Measurements from ENCODE around the gene PMPCA. TPM values are rescaled to one million over a fixed set of nuclear protein-coding genes. Genes with fewer than 3 reads are reported as not detected.

The PMPCA gene
- total and polyA plus RNA-seq, 4 donors: 27.0 to 75.6 (median 41.6) TPM

- H3K4me1 ChIP-seq (ENCODE audit: control insufficient read depth in 4 of 4, insufficient read depth in 4 of 4, low read length in 3 of 4): peaks cover 5 to 13% (median 6%) of the 10 kb centered on the region in 4 donors
- 85% methylated on average over 43 of the region's 43 CpGs for WGBS
- no peak for DNase-seq (ENCODE audit: low spot score)
- peaks cover 0 to 1% (median 0%) of the 10 kb centered on the region in 4 donors for H3K36me3 ChIP-seq (ENCODE audit: control insufficient read depth in 4 of 4, insufficient read depth in 3 of 4, low read depth in 1 of 4, low read length in 3 of 4)
- no peaks in the 10 kb centered on the region for H3K9me3 ChIP-seq (ENCODE audit: control insufficient read depth in 4 of 4, low read length in 3 of 4)
- no peak overlapping the region for H3K4me3 ChIP-seq (ENCODE audit: low read depth in 1 of 3, low read length in 3 of 3)
- H3K27ac ChIP-seq (ENCODE audit: low read depth in 1 of 2, low read length in 2 of 2): peak overlapping the region; percentile 21 to 42
- H3K27me3 ChIP-seq (ENCODE audit: control insufficient read depth in 4 of 4, insufficient read depth in 4 of 4, low read length in 3 of 4): no peaks in the 10 kb centered on the region
- H3K9ac ChIP-seq (ENCODE audit: low read depth in 1 of 2, low read length in 2 of 2): no peak overlapping the region
- TF ChIP-seq RAD21 (IDR thresholded peaks at IDR 0.05) (no peak), HNF4G (IDR thresholded peaks at IDR 0.05) (no peak), YY1 (IDR thresholded peaks at IDR 0.05) (no peak), REST (IDR thresholded peaks at IDR 0.05) (no peak), HNF4A (conservative IDR thresholded peaks at IDR 0.05) (no peak), JUND (IDR thresholded peaks at IDR 0.05) (no peak), GABPA (IDR thresholded peaks at IDR 0.05 in 1 of 2, conservative IDR thresholded peaks at IDR 0.05 in 1 of 2) (no peak), SP1 (IDR thresholded peaks at IDR 0.05) (no peak), FOXA2 (IDR thresholded peaks at IDR 0.05) (no peak)
- TF ChIP-seq, protein P1, sequence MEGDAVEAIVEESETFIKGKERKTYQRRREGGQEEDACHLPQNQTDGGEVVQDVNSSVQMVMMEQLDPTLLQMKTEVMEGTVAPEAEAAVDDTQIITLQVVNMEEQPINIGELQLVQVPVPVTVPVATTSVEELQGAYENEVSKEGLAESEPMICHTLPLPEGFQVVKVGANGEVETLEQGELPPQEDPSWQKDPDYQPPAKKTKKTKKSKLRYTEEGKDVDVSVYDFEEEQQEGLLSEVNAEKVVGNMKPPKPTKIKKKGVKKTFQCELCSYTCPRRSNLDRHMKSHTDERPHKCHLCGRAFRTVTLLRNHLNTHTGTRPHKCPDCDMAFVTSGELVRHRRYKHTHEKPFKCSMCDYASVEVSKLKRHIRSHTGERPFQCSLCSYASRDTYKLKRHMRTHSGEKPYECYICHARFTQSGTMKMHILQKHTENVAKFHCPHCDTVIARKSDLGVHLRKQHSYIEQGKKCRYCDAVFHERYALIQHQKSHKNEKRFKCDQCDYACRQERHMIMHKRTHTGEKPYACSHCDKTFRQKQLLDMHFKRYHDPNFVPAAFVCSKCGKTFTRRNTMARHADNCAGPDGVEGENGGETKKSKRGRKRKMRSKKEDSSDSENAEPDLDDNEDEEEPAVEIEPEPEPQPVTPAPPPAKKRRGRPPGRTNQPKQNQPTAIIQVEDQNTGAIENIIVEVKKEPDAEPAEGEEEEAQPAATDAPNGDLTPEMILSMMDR (IDR thresholded peaks at IDR 0.05; ENCODE audit: low read depth, low read length, missing input control): no peak
- TF ChIP-seq, protein P2, sequence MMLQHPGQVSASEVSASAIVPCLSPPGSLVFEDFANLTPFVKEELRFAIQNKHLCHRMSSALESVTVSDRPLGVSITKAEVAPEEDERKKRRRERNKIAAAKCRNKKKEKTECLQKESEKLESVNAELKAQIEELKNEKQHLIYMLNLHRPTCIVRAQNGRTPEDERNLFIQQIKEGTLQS (IDR thresholded peaks at IDR 0.05): no peak
- TF ChIP-seq, protein P3, sequence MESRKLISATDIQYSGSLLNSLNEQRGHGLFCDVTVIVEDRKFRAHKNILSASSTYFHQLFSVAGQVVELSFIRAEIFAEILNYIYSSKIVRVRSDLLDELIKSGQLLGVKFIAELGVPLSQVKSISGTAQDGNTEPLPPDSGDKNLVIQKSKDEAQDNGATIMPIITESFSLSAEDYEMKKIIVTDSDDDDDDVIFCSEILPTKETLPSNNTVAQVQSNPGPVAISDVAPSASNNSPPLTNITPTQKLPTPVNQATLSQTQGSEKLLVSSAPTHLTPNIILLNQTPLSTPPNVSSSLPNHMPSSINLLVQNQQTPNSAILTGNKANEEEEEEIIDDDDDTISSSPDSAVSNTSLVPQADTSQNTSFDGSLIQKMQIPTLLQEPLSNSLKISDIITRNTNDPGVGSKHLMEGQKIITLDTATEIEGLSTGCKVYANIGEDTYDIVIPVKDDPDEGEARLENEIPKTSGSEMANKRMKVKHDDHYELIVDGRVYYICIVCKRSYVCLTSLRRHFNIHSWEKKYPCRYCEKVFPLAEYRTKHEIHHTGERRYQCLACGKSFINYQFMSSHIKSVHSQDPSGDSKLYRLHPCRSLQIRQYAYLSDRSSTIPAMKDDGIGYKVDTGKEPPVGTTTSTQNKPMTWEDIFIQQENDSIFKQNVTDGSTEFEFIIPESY (IDR thresholded peaks at IDR 0.05): no peak
These were observed 49.3 kb upstream of the PMPCA start for GRCh38 chr9:136361047-136361753.

- H3K36me3 ChIP-seq (ENCODE audit: control insufficient read depth in 4 of 4, insufficient read depth in 3 of 4, low read depth in 1 of 4, low read length in 3 of 4): peaks cover 0 to 1% (median 0%) of the 10 kb centered on the region in 4 donors
- H3K9ac ChIP-seq (ENCODE audit: low read depth in 1 of 2, low read length in 2 of 2): no peak overlapping the region
- TF ChIP-seq NR2F2 (IDR thresholded peaks at IDR 0.05): peak; percentile 65
- TF ChIP-seq RAD21 (IDR thresholded peaks at IDR 0.05): no peak
- no peak for DNase-seq (ENCODE audit: low spot score)
- peak overlapping the region; percentile 21 to 42 for H3K27ac ChIP-seq (ENCODE audit: low read depth in 1 of 2, low read length in 2 of 2)
- H3K27me3 ChIP-seq (ENCODE audit: control insufficient read depth in 4 of 4, insufficient read depth in 4 of 4, low read length in 3 of 4): no peaks in the 10 kb centered on the region
- no peaks in the 10 kb centered on the region for H3K9me3 ChIP-seq (ENCODE audit: control insufficient read depth in 4 of 4, low read length in 3 of 4)
- H3K4me3 ChIP-seq (ENCODE audit: low read depth in 1 of 3, low read length in 3 of 3): no peak overlapping the region
- peaks cover 5 to 13% (median 6%) of the 10 kb centered on the region in 4 donors for H3K4me1 ChIP-seq (ENCODE audit: control insufficient read depth in 4 of 4, insufficient read depth in 4 of 4, low read length in 3 of 4)
- 87% methylated on average over 26 of the region's 26 CpGs for WGBS
These were observed 48.6 kb upstream of the PMPCA start for GRCh38 chr9:136361754-136362449.

All from liver (tissue), 9 donors.